ENCODE measurements around the gene KCNG2. TPM values are rescaled to one million over a fixed set of nuclear protein-coding genes. Genes with fewer than 3 reads are reported as not detected.
A peak's percentile ranks its signal among the peaks of the same experiment; 100 is the strongest.

The KCNG2 gene
- total RNA-seq, 1 experiment from 2014 or later: not detected

DNA sequence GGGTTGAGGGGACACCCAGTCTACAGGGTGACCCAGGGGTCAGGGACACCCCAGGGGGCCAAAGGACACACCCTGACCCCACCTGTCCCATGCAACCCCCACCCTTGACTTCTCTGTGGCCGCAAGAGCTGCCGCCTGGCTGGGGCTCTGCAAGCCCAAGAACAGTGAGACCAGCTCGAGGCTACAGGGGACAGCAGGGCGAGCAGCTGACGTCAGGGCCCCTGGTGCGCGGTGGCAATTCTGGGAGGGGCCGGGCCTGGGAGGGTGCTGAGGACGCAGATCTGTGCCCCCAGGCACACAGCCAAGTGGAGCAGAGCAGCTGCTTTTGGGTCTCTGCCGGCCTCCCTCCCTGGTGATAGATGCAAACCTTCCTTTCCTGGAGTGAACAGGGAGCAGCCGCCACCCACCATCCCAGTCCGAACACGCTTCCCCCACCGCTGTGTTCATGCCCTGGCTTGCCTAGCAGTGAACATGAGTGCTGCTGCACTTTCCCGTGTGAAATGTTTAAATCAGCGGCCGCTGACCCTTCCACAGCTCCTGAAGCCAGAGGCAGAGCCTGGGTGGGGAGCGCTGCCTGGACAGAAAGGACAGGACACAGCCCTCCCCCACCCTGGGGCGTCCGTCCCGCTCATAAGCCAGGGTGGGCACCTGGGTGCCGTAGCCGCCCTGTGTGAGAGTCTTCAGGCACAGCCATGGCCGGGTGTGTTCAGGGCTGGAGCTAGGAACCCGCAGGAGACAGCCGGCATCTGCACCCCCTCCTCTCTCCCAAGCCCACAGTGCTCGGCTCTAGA lies 106.8 kb downstream of the KCNG2 start:
- 0 out of 2 replicates have a peak, but pooled peaks cover 2% of the 10 kb centered on the region for H3K36me3 ChIP-seq
- H3K27ac ChIP-seq: peak overlapping the region; percentile 51
- no peaks in the 10 kb centered on the region for H3K9me3 ChIP-seq (replicated peaks)
- no peak overlapping the region; the same call in 1 of the 2 replicates for H3K4me3 ChIP-seq
- no peaks in the 10 kb centered on the region for H3K4me1 ChIP-seq
- H3K27me3 ChIP-seq: no peaks in the 10 kb centered on the region
- peak; percentile 79 to 81 for DNase-seq

GRCh38 chr18:79905389-79905911 lies 107.7 kb downstream of the KCNG2 start:
- Histone ChIP-seq H3K36me3 (0 out of 2 replicates have a peak, but pooled peaks cover 2% of the 10 kb centered on the region), H3K9me3 (replicated peaks) (no peaks in the 10 kb centered on the region), H3K4me1 (no peaks in the 10 kb centered on the region), H3K4me3 (no peak overlapping the region), H3K27ac (no peak overlapping the region), H3K27me3 (no peaks in the 10 kb centered on the region)
- DNase-seq: no peak

DNA sequence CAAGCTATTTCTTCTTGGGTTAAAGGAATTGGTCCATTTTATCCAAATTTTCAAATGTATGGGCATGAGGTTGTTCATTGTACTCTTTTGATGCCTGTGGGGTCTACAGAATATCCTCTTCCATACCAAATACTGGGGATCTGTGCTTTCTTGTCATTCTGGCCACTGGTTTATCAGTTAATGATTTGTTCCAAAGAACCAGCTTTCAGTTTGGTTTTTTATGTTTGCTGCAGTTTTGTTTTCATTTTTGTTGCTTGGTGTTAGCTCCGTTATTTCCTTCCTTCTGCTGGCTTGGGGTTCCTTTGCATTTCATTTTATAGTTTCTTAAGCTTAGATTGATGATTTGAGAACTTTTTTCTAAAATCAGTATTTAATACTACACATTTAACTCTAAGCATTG lies 108.3 kb downstream of the KCNG2 start:
- no peaks in the 10 kb centered on the region for H3K9me3 ChIP-seq (replicated peaks)
- 0 out of 2 replicates have a peak, but pooled peaks cover 2% of the 10 kb centered on the region for H3K36me3 ChIP-seq
- H3K4me3 ChIP-seq: no peak overlapping the region
- no peaks in the 10 kb centered on the region for H3K4me1 ChIP-seq
- H3K27me3 ChIP-seq: no peaks in the 10 kb centered on the region
- H3K27ac ChIP-seq: no peak overlapping the region
- no peak for DNase-seq

DNA sequence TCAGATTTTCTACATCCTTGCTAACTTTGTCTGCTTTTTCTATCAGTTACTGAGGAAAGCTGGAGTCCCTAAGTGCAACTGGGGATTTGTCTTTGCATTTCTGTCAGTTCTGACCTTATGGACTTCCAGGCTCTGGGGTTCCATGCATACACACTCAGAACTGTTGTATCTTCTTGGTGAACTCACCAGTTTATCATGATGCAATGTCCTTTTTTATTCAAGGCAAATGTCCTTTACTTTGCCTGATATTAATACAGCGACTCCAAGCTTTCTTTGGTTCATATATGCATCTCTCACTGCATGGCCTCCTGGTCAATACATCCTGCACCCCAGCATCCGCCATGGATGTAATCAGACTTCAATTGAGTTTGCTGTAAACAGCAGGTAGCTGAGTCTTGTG lies 109.0 kb downstream of the KCNG2 start:
- H3K27ac ChIP-seq: no peak overlapping the region
- H3K27me3 ChIP-seq: no peaks in the 10 kb centered on the region
- no peaks in the 10 kb centered on the region for H3K4me1 ChIP-seq
- no peak overlapping the region for H3K4me3 ChIP-seq
- DNase-seq: no peak
- H3K9me3 ChIP-seq (replicated peaks): no peaks in the 10 kb centered on the region
- 0 out of 2 replicates have a peak, but pooled peaks cover 2% of the 10 kb centered on the region for H3K36me3 ChIP-seq

- no peaks in the 10 kb centered on the region for H3K27me3 ChIP-seq
- no peaks in the 10 kb centered on the region for H3K9me3 ChIP-seq (replicated peaks)
- H3K36me3 ChIP-seq: 0 out of 2 replicates have a peak, but pooled peaks cover 2% of the 10 kb centered on the region
- H3K4me1 ChIP-seq: no peaks in the 10 kb centered on the region
- H3K4me3 ChIP-seq: no peak overlapping the region
- DNase-seq: no peak
- H3K27ac ChIP-seq: no peak overlapping the region
Measured at GRCh38 chr18:79910563-79911343, 113.0 kb downstream of the KCNG2 start.

GRCh38 chr18:79911344-79912270 lies 113.9 kb downstream of the KCNG2 start:
- Histone ChIP-seq H3K4me1 (no peaks in the 10 kb centered on the region), H3K27me3 (no peaks in the 10 kb centered on the region), H3K27ac (no peak overlapping the region), H3K4me3 (no peak overlapping the region), H3K36me3 (0 out of 2 replicates have a peak, but pooled peaks cover 2% of the 10 kb centered on the region), H3K9me3 (replicated peaks) (no peaks in the 10 kb centered on the region)
- peak in 1 of 2 experiments; percentile 16 for DNase-seq

DNA sequence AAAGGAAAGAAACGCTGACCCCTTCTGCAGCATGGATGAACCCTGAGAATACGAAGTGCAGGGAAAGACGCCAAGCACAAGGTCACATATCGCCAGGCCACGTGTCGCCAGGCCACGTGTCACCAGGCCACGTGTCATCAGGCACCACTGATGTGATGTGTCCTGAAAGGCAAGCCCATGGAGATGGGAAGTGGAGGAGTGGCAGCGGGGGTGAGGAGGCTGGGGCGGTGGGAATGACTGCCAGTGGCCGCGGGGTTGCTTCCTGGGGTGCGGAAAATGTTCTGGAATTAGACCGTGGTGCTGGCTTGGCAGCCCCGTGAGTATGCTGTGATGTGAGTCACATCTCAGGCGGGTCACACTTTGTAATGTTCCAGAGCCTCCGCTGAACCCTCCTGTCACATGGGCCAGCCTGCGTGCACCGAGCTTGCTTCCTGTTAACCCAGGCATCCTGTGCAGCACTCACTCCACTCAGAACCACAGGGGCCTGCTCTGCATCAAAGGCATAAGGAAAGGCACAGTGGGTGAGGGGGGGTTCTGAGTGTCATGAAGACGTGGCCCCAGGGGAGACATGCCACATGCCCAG lies 114.8 kb downstream of the KCNG2 start:
- Histone ChIP-seq H3K9me3 (replicated peaks) (no peaks in the 10 kb centered on the region), H3K4me1 (no peaks in the 10 kb centered on the region), H3K36me3 (0 out of 2 replicates have a peak, but pooled peaks cover 2% of the 10 kb centered on the region), H3K4me3 (no peak overlapping the region), H3K27ac (no peak overlapping the region), H3K27me3 (no peaks in the 10 kb centered on the region)
- no peak for DNase-seq

DNA sequence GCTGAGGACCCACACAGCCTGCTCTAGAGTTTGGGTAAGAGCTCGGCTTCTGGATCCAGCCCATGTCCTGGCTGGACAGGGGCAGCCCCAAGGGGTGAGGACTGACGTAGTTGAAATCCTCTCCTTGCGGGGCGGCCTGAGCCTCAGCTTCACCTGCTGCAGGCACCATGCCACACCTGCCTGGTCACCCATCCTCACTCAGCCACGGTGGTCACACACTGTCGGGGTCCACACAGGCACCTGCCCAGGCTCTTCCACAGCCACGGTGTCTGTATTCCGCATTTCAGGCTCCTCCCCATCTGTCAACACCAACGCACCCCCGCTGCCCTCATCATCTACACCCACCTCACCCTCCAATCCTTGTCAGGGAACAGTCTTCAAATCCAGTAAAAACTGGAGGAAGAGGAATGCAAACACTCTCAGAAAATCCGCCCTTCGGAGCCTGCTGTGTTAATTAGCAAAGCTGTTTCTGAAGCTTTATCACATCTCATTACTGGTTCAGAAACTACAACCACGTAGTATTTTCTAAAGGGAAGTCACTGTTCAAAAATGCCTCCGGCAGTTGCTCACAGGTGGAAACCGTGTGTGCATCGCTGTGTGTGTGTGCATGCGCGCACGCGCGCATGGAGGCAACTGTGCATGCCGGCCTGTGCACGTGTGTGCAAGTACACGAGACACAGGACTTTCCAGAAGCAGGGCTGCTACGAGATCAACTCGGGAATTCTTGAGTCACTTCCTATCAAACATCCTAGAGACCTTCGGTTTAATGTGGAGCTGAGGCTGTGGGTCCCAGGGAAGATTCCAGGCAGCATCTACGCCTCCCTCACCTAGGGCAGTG lies 115.5 kb downstream of the KCNG2 start:
- H3K36me3 ChIP-seq: 0 out of 2 replicates have a peak, but pooled peaks cover 2% of the 10 kb centered on the region
- H3K27ac ChIP-seq: no peak overlapping the region
- DNase-seq: no peak

GRCh38 chr18:79914614-79915160 lies 116.9 kb downstream of the KCNG2 start:
- no peak for DNase-seq
- H3K27me3 ChIP-seq: no peaks in the 10 kb centered on the region
- no peak overlapping the region for H3K27ac ChIP-seq
- H3K4me3 ChIP-seq: no peak overlapping the region
- no peaks in the 10 kb centered on the region for H3K9me3 ChIP-seq (replicated peaks)
- no peaks in the 10 kb centered on the region for H3K4me1 ChIP-seq
- H3K36me3 ChIP-seq: no peaks in the 10 kb centered on the region

More for the DNA sequence above, 115.5 kb downstream of the KCNG2 start:
- H3K9me3 ChIP-seq (replicated peaks): no peaks in the 10 kb centered on the region
- H3K27me3 ChIP-seq: no peaks in the 10 kb centered on the region
- no peaks in the 10 kb centered on the region for H3K4me1 ChIP-seq
- no peak overlapping the region for H3K4me3 ChIP-seq

GRCh38 chr18:79915161-79916127 lies 117.7 kb downstream of the KCNG2 start:
- no peaks in the 10 kb centered on the region for H3K27me3 ChIP-seq
- H3K9me3 ChIP-seq (replicated peaks): no peaks in the 10 kb centered on the region
- H3K4me1 ChIP-seq: no peaks in the 10 kb centered on the region
- no peak overlapping the region for H3K4me3 ChIP-seq
- no peak for DNase-seq
- no peaks in the 10 kb centered on the region for H3K36me3 ChIP-seq
- no peak overlapping the region for H3K27ac ChIP-seq

DNA sequence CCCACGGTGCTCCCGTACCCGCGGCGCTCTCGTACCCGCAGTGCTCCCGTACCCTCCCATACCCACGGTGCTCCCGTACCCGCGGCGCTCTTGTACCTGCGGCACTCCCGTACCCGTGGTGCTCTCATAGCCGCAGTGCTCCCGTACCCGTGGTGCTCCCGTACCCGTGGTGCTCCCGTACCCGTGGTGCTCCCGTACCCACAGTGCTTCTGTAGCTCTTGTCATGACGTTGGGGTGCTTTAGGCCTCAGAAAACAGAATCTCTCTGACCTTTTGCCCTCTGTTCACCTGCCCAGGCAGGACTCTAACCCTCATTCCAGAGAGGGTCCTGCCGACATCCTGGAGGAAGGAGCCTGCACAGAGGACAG lies 118.4 kb downstream of the KCNG2 start:
- H3K27ac ChIP-seq: no peak overlapping the region
- H3K4me1 ChIP-seq: no peaks in the 10 kb centered on the region
- no peaks in the 10 kb centered on the region for H3K27me3 ChIP-seq
- H3K4me3 ChIP-seq: no peak overlapping the region
- no peaks in the 10 kb centered on the region for H3K9me3 ChIP-seq (replicated peaks)
- no peaks in the 10 kb centered on the region for H3K36me3 ChIP-seq
- DNase-seq: no peak

- Histone ChIP-seq H3K9me3 (replicated peaks) (no peaks in the 10 kb centered on the region), H3K27me3 (no peaks in the 10 kb centered on the region), H3K4me1 (no peaks in the 10 kb centered on the region), H3K36me3 (no peaks in the 10 kb centered on the region), H3K4me3 (no peak overlapping the region), H3K27ac (no peak overlapping the region)
- no peak for DNase-seq
Measured at GRCh38 chr18:79916546-79917168, 118.9 kb downstream of the KCNG2 start.
